Ecto neural progenitor cell (in vitro differentiated cells): Measurements from ENCODE around the gene ZP3.
"Not testable (repeated sequence)": the region's sequence is repeated elsewhere in the genome, so short reads cannot be mapped to it uniquely, and the experiment has no call there.

Source experiments
- DNase-seq: peaks from one replicate; pipeline ENCODE4 v3.0.0-alpha.2; 2018; ENCODE audit warnings: low spot score

ZP3 gene

DNA sequence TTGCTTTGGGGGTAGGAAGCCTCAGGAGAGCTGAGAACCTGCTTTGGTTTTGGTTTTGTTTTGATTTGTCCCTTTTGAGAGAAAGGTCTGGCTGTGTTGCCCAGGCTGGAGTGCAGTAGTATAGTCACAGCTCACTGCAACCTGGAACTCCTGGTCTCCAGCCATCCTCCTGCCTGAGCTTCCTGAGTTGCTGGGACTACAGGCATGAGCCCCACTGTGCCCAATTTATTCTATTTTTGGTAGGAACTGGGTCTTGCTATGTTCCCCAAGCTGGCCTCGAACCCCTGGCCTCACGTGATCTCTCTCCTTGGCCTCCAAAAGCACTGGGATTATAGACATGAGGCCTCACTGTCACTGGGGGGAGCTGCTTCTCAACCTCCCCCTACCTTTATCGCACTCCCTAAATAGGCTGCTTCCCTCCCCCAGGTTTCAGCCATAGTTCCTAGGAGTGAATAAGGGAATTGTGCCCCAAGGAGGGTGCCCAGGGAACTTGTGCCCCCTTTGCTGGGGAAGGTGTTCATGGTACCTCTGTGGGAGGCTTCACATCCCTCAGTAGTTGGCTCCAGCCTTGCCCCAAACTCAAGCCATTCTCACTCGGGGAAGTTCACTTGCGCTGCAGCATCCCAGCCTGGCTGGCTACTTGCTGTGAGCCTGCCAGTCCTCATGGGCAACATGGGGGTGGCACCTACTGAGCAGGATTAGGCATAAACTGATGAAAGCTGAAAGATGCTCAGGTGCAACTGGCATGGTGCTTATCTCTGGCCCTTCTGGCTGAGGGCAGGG is 18.1 kb downstream of the ZP3 start:
- DNase-seq, result not testable (repeated sequence)

DNA sequence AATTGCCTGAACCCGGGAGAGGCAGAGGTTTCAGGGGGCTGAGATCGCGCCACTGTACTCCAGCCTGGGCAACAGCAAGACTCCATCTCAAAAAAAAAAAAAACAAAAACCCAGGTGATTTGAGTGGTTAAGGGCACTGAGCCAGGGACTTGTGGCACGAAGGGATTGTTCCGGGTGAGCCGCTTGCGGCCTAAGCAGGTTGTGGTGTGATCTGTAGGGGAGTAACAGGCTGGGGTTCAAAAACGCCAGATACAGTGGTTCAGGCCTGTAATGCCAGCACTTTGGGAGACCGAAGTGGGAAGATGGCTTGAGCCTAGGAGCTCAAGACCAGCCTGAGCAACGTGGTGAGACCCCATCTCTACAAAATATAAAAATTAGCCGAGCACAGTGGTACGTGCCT is 19.1 kb downstream of the ZP3 start:
- DNase-seq, result not testable (repeated sequence)

DNA sequence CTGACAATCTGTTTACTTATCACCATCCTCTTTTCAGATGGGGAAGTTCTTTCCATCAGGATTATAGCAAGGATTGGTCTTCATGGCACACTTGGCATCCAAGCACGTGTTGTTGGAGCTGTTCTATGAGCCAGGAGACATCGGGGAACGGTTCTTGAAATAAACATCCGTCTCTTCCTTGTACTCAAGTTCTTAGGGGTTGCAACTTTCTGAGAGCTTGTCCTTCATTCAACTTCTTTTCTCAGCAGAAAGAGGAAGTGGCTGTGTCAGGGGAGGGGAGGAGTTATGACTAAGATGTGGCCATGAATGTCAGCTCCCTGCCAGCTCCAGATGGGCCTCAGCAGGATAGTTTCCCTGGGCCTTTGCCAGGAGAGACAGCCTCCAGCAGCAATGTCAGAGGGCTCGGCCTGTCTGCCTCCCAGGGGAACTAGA is 20.8 kb downstream of the ZP3 start:
- not testable (repeated sequence) for DNase-seq

DNA sequence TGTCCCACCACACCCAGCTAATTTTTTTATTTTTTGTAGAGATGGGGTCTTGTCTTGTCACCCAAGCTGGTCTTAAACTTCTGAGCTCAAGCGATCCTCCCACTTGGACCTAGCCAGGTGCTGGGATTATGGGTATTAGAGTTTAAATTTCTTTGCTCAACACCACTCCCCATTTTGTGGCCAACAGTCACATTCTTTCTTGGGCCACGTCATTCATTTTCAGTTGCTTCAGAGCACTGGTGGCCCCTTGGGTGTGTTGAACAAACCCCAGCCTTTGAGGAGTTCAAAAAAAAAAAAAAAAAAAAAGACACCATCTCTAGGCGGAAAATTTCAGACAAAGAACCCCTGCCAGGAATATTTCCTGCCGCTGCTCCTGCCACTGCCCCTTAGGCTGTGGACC is 32.3 kb downstream of the ZP3 start:
- DNase-seq, result not testable (repeated sequence)

DNA sequence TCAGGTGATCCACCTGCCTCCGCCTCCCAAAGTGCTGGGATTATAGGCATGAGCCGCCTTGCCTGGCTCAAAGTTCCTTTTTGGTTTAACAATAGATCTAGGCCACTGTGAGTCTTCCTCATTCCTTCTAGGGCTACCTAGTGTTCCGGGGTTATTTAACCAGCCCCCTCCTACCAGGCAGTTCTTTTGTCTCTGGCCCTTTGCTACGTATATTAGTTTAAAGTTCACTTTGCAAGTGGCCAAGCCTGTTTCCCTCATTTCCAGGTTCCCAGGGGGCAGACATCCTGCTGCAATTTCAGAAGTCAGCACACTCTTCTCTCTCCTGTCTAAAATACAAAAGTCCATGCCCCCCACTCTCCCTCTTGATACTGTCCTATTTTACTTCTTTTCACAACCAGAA is 33.8 kb downstream of the ZP3 start:
- not testable (repeated sequence) for DNase-seq

DNA sequence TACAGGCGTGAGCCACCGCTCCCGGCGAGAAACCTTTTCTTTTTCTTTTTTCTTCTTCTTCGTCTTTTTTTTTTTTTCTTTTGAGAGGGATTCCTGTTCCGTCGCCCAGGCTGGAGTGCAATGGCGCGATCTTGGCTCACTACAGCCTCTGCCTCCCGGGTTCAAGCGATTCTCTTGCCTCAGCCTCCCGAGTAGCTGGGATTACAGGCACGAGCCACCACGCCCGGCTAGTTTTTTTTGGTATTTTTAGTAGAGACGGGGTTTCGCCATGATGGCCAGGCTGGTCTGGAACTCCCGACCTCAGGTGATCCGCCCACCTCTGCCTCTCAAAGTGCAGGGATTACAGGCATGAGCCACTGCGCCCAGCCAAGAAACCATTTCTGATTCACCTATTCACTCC is 36.0 kb downstream of the ZP3 start:
- not testable (repeated sequence) for DNase-seq

DNA sequence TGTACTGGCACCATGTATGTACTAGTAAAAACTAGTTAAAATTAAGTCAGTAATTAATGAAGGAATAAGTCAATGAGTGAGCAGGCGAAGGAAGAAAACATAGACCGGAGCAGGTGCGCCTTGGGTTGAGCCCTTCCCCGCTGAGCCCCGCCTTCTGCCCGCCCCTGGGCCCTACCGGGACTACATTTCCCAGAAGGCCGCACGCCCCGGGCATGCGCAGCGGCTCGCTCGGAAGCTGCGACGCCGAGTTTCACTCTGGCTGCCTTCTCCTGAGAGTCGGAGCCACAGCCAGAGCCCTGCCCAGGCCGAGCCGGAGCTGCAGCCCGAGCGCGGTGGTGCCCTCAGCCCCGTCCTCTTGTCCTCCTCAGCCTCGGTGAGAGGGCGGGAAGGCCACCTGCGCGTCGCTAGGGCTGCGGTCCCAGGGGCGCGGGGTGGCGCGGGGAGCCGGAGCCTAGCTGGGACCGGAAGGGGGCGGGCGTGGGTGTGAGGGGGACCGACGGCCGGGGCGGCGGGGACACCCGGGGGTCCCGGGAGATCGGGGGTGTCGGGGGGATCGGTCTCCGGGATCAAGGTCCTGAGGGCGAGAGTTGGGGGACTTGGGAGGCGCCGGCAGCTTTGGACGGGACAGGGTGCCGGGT is 36.8 kb downstream of the ZP3 start, which contains the start of gene DTX2:
TSS of gene DTX2 (plus strand) at position 246 of the 638 bp plus-strand sequence. CDS start 18,801 bp downstream, outside the sequence.
- DNase-seq, result not testable (repeated sequence)

DNA sequence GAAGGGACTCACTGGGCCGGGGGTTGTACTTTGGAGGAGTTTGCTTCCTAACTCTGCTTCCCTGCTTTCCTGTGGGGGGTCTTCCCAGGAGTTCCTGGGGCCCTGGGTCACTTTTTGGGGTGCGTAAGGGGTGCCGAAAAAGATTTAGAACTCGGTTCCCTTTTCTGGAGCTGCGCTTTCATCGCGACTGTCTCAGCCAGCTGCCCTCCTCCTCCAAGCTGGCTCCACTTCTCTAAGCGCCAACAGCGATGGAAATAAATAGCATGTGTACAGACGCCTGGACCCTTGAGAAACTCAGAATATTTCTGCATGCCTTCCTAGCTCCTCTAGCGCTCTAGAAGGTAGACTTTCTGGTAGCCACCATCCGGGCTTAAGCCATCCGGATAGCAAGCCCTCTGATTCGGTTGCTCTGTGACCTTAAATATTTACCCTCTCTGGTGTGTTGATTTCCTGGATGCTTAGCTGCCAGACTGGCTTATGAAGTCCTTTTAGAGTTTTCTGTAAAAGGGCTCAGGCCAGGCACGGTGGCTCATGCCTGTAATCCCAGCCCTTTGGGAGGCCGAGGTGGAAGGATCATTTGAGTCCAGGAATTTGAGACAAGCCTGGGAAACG is 37.6 kb downstream of the ZP3 start:
- not testable (repeated sequence) for DNase-seq

DNA sequence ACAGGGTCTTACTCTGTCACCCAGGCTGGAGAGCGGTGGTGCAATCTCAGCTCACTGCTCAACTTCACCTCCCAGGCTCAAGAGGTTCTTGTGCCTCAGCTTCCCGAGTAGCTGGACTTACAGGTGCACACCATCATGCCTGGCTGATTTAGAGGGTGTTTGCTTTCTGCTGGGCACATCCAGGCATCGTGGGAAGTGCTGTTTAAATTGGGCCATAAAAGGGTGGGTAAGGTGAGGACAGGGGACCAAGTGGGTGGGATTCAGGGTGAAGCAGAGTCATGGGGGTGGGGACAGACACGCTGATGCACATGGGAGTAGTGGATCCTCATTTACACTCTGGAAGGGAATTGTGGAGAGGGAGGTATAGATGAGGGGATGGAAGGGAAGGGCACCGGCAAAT is 40.2 kb downstream of the ZP3 start:
- not testable (repeated sequence) for DNase-seq

DNA sequence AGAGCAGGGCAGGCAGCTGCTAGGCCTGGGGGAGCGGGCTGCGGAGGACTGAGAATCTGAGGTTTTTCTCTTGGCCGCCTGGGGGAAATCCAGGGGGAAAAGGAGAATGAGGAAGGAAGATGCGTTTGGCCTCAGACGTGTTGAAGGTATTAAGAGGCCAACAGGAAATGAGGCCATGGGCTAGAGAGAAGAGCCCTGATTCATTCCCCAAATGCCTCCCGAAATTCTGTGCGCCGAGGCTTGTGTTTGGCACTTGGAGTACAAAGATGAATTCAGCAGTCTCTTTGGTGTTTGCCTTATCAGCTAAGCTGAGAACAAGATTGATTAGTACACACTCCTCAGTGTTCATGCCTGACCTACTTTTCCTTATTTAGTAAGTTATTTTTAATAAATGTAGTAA is 41.2 kb downstream of the ZP3 start:
- DNase-seq, result not testable (repeated sequence)

DNA sequence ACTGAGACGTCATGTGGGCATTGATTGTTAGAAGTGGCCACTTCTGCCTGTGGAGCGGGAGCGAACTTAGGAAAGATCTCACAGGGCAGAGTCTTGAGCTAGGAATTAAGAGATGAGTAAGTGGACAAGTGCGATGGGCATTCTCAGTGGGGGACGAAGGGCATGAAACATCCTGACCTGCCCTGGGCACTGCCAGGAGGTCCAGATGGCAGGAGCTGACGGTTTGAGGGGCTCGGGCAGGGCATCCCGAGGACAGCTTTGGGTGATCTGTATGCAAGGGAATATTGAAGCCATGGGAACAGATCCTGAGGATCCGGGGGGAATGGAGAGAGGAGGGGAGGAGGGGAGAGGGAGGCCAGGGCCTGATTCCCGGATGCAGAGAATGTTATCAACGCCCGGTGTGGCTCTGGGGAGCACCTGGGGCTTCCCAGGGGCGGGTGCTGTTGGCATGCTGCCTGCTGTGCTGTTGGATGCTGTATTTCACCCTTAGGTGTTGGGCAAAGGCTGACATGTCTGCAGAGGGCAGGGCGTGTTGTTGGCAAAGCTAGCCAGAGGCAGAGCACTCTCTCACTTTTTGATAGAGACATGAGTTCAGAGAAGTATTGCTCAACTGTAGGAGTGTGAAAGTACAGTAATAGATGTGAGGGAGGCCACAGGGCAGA is 43.1 kb downstream of the ZP3 start:
- not testable (repeated sequence) for DNase-seq

DNA sequence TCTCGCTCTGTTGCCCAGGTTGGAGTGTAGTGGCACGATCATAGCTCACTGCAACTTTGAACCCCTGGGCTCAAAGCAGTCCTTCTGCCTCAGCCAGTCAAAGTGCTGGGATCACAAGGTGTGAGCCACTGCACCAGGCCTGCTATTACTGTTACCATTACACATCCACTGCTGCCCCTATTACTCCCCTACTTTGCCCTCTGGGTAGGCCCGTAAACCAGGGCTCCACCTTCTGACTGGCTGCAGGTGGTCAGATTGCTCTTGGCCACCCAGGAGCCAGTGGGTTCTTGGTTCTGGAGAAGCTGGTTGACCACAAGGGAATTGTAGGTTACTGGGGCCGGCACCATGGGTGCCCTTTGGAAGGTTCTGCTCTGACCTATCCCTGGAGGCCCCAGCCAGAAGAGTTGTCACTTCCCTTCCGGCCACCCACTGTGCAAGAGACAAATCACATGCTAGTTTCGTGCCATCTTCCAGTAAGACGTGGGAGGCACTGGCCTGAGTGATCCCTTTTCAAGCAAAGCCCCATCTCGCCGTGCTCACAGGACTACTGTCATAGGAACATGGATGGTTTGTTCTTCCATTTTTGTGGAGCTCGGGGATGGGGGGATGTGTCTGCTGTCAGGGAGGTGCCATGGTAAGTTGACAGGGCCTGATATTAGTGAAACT is 46.9 kb downstream of the ZP3 start:
- DNase-seq, result not testable (repeated sequence)

DNA sequence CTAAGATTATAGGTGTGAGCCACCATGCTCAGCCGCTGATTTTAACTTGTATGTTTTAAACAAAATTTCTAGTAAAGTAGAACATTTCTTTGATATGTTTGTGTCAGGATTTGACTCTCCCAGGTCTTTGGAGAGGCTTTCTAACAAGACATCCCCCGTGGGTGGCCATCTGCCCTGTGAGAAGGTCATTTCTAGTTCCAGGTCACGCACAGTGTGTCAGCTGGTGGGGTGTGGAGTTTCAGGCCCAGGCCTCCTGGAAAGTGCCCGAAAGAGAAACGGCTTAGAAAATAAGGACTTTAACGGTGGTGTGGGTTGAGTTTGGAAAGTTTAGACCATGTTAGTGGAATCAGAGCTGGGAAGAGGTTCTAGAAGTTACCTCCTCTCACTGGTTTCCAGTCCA is 48.3 kb downstream of the ZP3 start:
- not testable (repeated sequence) for DNase-seq

DNA sequence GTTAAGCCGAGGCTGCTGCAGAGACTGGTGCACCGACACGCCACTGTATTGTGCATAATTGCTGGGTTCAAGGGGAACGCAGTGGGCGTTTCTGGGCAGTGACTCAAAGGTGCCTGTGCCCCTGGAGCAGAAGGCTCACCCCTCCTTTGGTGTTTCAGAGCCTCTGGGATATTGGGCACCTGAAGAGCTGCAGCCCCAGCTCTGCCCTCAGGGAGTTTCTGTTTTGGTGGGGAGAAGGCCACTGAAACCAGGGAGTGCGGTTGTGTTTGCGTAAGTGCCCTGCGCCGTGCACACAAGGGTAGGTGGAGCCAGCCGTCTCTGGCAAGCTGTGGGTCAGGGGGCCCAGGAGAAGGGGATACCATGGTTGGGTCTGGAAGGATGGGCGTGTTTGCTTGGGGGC is 51.5 kb downstream of the ZP3 start:
- not testable (repeated sequence) for DNase-seq

DNA sequence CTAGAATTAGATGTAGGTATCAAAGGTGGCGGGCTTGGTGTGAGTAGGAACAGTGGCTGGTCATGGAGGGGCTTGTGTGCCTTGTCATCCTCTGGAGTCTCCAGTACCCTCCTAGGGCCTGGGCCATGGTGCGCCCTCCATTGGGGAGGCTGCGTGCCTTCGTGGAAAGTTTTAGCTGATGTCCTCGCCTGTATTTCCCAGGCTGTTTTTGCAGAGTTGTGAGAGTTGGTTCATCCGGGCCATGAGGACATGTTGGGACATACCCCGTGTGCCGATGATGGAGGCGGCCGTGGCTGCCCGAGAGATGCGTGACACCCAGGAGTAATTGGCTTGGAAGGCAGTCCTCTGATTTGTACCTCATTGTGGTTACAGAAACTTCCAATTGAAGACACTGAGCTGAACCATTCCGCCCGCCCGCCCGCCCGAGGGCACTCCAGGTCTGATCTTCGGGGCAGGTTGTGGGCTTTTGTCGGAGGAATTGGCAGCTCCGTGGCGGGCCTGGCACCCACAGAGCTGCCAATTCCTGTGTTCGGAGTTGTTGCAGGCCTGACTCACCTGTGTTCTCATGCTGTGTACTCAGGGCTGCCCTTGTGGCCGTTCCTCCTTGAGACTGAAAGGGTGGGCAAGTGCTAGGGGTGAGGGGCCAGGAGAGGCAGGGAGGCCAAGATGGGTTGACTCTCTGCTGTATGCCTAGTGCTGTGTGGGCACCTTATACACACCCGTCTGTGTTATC is 52.2 kb downstream of the ZP3 start:
- DNase-seq, result not testable (repeated sequence)

DNA sequence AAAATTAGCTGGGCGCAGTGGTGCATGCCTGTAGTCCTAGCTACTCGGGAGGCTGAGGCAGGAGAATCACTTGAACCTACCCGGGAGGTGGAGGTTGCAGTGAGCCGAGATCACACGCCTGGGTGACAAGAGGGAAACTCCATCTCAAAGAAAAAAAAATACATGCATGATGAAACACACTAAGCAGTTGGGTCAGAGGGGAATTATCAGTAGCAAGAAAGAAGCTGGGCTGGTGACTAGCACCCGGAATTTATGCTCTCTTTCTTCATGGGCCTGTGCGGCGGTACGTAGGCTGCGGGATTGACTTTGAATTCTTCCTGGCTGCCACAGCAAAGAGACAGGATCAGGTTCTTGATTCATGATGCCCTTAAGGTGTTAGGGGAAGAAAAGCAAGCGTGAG is 54.9 kb downstream of the ZP3 start:
- DNase-seq, result not testable (repeated sequence)

DNA sequence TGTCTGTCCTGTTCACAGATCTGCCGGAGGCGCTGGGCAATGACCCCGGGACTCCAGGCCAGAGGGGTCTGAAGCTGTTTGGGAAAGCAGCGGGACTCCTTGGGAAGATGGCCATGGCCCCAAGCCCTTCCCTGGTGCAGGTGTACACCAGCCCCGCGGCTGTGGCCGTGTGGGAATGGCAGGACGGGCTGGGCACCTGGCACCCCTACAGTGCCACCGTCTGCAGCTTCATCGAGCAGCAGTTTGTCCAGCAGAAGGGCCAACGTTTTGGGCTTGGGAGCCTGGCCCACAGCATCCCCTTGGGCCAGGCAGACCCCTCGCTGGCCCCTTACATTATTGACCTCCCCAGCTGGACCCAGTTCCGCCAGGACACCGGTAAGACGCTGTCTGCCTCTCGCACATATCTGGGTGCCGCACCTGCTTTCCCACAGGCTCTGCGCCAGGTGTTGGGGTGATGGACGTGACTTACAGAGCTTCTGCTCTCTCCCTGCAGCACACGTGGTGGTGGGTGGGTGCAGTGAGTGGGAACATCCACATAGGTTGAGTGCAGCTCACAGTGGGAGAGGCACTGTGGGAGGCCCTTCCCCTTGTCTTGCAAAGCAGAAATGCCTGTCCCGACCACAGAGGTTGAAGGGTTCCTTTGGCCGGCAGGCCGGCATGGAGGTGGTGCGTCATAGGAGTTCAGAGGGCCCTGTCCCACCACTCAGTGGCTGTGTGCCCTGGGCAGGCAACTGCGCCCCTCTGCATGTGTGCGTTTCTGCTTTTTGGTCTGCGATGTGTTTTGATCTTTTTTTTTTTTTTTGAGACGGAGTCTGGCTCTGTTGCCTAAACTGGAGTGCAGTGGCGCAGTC is 55.9 kb downstream of the ZP3 start:
- not testable (repeated sequence) for DNase-seq

DNA sequence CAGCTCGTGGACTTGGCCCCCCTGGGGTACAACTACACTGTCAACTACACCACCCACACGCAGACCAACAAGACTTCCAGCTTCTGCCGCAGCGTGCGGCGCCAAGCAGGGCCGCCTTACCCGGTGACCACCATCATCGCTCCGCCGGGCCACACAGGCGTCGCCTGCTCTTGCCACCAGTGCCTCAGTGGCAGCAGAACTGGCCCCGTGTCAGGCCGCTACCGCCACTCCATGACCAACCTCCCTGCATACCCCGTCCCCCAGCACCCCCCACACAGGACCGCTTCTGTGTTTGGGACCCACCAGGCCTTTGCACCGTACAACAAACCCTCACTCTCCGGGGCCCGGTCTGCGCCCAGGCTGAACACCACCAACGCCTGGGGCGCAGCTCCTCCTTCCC is 57.9 kb downstream of the ZP3 start:
- not testable (repeated sequence) for DNase-seq

DNA sequence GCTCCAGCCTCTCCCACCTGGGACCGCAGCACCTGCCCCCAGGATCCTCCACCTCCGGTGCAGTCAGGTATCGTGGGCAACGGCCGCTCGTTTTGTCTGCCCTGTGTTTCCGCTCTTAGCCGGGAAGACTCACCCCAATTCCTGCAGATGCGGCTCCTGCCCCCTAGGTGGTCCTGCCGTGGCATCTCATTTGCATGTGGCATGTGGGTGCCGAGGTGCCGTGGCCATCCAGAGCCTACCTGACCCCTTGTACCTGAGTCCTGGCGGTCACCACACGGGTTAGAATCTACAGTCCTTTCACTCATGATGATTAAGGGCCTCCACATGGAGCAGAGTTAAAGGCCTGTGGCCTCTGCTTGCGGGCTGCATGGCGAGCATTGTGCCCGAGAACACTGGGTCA is 58.3 kb downstream of the ZP3 start:
- not testable (repeated sequence) for DNase-seq

DNA sequence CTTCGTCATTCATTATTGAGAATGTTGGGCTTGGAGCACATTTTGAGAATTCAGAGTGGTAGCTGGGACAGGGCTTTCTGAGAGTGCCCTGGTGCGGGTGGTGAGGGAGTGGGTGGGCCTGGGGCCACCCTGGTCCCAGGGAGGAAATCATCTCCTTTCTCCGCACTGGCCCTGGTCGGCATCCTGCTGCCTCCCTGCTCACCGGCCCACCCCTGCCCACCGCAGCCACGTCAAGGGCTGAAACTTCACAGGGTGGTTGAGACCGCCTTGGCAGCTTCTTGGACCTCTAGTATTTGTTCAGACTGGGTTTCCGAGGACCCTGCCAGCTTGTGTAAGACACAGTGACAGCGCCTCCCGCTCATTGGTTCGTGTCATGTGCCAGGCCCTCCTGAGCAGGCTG is 59.7 kb downstream of the ZP3 start:
- not testable (repeated sequence) for DNase-seq
